ENCODE measurements around the gene CERS5. TPM values are rescaled to one million over a fixed set of nuclear protein-coding genes. Genes with fewer than 3 reads are reported as not detected.

Gene CERS5
- total and polyA plus RNA-seq, 5 donors from 2014 or later = 45.4 to 61.9 (median 57.1) TPM

DNA sequence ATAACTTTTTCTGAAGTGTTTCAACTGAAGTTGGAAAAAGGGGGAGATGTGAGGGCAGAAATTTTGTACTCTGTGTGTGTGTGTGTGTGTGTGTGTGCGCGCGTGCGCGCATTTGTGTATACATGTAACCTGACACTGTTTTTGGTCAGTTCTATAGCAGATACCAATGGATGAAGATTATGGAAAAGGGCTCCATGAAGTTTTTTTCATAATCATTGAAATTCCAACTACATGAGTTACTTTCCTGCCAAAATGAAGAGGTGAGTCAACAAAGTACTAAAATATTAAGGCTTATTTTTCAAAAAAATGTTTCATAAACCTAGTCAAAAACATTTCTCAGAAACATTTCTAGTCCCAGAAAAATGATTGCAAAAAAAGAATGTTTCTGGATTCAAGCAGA, 25.7 kb upstream of the CERS5 start:
- ATAC-seq (ENCODE audit: low read depth in 2 of 2) (no peak), DNase-seq (no peak)
- peak overlapping the region in 1 of 3 donors; percentile 48 for H3K27ac Mint-ChIP-seq
- Histone ChIP-seq H3K27me3 (ENCODE audit: control insufficient read depth, insufficient read depth, low read length) (no peaks in the 10 kb centered on the region), H3K4me3 (ENCODE audit: low read depth, low read length) (no peak overlapping the region), H3K36me3 (ENCODE audit: control insufficient read depth, insufficient read depth, low read length) (peaks cover 35% of the 10 kb centered on the region), H3K9me3 (ENCODE audit: control insufficient read depth in 2 of 2, low read length in 2 of 2) (no peaks in the 10 kb centered on the region), H3K4me1 (ENCODE audit: control insufficient read depth, insufficient read depth, low read length, poor library complexity, severe bottlenecking) (peaks cover 13% of the 10 kb centered on the region), H3K27ac (ENCODE audit: insufficient read depth, low read length, poor library complexity, severe bottlenecking) (no peak overlapping the region)
- no peak overlapping the region for H3K4me3 Mint-ChIP-seq
- peaks cover 32% of the 10 kb centered on the region for H3K36me3 Mint-ChIP-seq
- H3K4me1 Mint-ChIP-seq = peaks cover 10 to 25% (median 14%) of the 10 kb centered on the region in 4 donors
- H3K9me3 Mint-ChIP-seq = no peaks in the 10 kb centered on the region
- H3K27me3 Mint-ChIP-seq = no peaks in the 10 kb centered on the region

DNA sequence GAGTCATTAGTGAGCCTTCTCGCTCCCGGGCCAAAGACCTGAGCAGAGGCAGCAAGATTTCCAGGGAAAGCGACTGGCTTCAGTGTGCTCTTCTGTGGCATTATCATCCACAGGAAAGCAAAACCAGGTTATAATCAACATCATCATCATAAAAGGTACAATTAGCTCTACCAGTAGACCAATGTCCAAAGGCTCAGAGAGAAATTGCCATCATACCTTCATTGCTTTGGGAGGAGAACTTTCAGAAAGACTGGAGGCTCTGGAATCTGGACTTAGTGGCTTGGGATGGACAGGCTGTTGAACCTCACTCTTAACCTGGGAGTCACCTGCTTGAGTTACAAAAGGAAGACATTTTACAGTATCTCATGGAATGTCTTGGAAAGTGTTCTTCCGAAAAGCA, 25.1 kb upstream of the CERS5 start:
- Mint-ChIP-seq H3K9me3 (no peaks in the 10 kb centered on the region), H3K4me1 (peaks cover 10 to 31% (median 17%) of the 10 kb centered on the region in 4 donors), H3K36me3 (peaks cover 32% of the 10 kb centered on the region), H3K4me3 (no peak overlapping the region), H3K27me3 (no peaks in the 10 kb centered on the region), H3K27ac (no peak overlapping the region)
- no peaks in the 10 kb centered on the region for H3K9me3 ChIP-seq (ENCODE audit: control insufficient read depth in 2 of 2, low read length in 2 of 2)
- no peaks in the 10 kb centered on the region for H3K27me3 ChIP-seq (ENCODE audit: control insufficient read depth, insufficient read depth, low read length)
- peaks cover 30% of the 10 kb centered on the region for H3K36me3 ChIP-seq (ENCODE audit: control insufficient read depth, insufficient read depth, low read length)
- H3K27ac ChIP-seq (ENCODE audit: insufficient read depth, low read length, poor library complexity, severe bottlenecking) = no peak overlapping the region
- H3K4me3 ChIP-seq (ENCODE audit: low read depth, low read length) = no peak overlapping the region
- ATAC-seq (ENCODE audit: low read depth in 2 of 2) (no peak), DNase-seq (no peak)
- peaks cover 20% of the 10 kb centered on the region for H3K4me1 ChIP-seq (ENCODE audit: control insufficient read depth, insufficient read depth, low read length, poor library complexity, severe bottlenecking)

DNA sequence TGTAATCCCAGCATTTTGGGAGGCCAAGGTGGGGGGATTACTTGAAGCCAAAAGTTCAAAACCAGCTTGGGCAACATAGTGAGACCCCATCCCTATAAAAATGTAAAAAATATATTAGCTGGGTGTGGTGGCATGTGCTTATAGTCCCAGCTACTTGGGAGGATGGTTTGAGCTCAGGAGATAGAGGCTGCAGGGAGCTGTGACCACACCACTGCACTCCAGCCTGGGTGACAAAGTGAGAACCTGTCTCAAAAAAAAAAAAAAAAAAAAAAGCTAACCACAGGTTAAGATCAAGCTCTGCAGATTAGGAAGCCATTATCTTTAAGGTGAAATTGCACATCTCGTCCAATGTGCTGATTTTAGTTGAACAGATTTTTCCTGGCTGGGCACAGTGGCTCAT, 23.7 kb upstream of the CERS5 start:
- H3K4me3 ChIP-seq (ENCODE audit: low read depth, low read length) = no peak overlapping the region
- H3K9me3 ChIP-seq (ENCODE audit: control insufficient read depth in 2 of 2, low read length in 2 of 2) = no peaks in the 10 kb centered on the region
- DNase-seq (no peak), ATAC-seq (ENCODE audit: low read depth in 2 of 2) (no peak)
- Mint-ChIP-seq H3K4me3 (no peak overlapping the region), H3K9me3 (no peaks in the 10 kb centered on the region), H3K36me3 (peaks cover 24% of the 10 kb centered on the region), H3K27me3 (no peaks in the 10 kb centered on the region), H3K27ac (peak overlapping the region in 1 of 3 donors; percentile 74), H3K4me1 (peaks cover 10 to 43% (median 25%) of the 10 kb centered on the region in 4 donors)
- H3K4me1 ChIP-seq (ENCODE audit: control insufficient read depth, insufficient read depth, low read length, poor library complexity, severe bottlenecking) = peaks cover 27% of the 10 kb centered on the region
- H3K36me3 ChIP-seq (ENCODE audit: control insufficient read depth, insufficient read depth, low read length) = peaks cover 20% of the 10 kb centered on the region
- no peaks in the 10 kb centered on the region for H3K27me3 ChIP-seq (ENCODE audit: control insufficient read depth, insufficient read depth, low read length)
- H3K27ac ChIP-seq (ENCODE audit: insufficient read depth, low read length, poor library complexity, severe bottlenecking) = no peak overlapping the region

DNA sequence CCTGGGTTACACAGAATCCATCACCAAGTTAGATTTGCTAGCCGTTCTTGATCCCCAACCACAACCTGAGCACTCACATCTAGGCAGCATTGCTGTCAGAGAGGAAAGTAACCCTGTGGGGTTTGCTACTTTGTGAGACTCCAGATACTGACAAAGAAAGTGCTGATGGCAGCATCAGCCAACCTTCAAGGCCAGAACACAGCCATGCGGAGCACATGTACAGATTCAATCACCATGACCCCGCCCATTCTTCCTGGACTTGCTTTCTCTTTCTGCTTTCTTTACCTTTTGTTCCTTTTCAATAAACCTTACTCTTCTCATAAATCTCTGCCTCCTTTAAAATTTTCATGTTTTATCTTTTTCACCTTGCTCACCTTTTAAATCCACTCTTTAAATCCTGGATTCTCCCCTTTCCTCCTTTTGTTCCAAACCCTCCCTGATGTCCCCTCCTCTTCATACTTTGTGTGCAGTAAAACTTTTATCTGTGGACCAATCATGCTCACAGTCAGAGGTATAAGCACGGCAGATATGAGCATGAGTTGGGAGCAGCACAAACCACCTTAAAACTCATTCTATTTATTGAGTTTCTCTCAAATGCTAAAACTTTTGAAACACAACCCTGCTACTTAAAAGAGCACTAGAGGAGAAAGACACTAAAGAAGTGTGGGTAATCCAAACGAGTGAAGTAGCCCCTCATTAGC, 21.9 kb upstream of the CERS5 start:
- Mint-ChIP-seq H3K36me3 (peaks cover 21% of the 10 kb centered on the region), H3K4me1 (peaks cover 10 to 52% (median 29%) of the 10 kb centered on the region in 4 donors), H3K9me3 (no peaks in the 10 kb centered on the region), H3K27me3 (no peaks in the 10 kb centered on the region), H3K4me3 (peak overlapping the region; percentile 49 to 83 (median 76)), H3K27ac (peak overlapping the region; percentile 92 to 95 (median 93))
- Histone ChIP-seq H3K9me3 (ENCODE audit: control insufficient read depth in 2 of 2, low read length in 2 of 2) (no peaks in the 10 kb centered on the region), H3K4me1 (ENCODE audit: control insufficient read depth, insufficient read depth, low read length, poor library complexity, severe bottlenecking) (peaks cover 27% of the 10 kb centered on the region), H3K36me3 (ENCODE audit: control insufficient read depth, insufficient read depth, low read length) (peaks cover 10% of the 10 kb centered on the region), H3K27ac (ENCODE audit: insufficient read depth, low read length, poor library complexity, severe bottlenecking) (peak overlapping the region; percentile 55), H3K27me3 (ENCODE audit: control insufficient read depth, insufficient read depth, low read length) (no peaks in the 10 kb centered on the region), H3K4me3 (ENCODE audit: low read depth, low read length) (peak overlapping the region; percentile 68)
- ATAC-seq (ENCODE audit: low read depth in 2 of 2) = peak; percentile 52 to 75
- peak in 1 of 3 donors; percentile 74 for DNase-seq

DNA sequence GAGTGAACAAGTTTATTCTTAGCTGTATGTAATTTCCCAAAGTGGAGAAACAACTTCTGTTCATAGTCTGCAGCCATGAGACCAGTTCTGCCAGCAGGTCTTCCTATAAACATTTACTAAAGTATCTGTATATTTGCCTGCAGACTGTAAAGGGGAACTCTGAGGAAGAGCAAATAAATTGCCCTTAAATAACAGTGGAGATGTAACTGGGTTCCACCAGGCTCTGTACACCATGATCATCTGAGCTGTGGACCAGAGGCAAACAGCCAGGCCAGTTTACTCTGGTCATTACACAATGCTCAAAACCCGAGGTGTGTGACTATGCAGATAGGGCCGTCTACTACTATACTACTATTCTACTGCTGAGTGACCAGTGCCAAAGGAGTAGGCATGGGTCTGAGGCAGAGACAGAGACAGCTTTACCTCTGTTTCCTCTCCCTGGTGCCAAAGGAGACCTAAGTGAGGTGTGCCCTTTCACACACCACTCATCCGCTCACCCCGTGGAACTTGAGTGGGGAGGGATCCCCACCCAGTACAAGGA, 21.1 kb upstream of the CERS5 start:
- Histone ChIP-seq H3K36me3 (ENCODE audit: control insufficient read depth, insufficient read depth, low read length) (peaks cover 12% of the 10 kb centered on the region), H3K4me1 (ENCODE audit: control insufficient read depth, insufficient read depth, low read length, poor library complexity, severe bottlenecking) (peaks cover 27% of the 10 kb centered on the region), H3K4me3 (ENCODE audit: low read depth, low read length) (peak overlapping the region; percentile 68), H3K27ac (ENCODE audit: insufficient read depth, low read length, poor library complexity, severe bottlenecking) (no peak overlapping the region), H3K27me3 (ENCODE audit: control insufficient read depth, insufficient read depth, low read length) (no peaks in the 10 kb centered on the region), H3K9me3 (ENCODE audit: control insufficient read depth in 2 of 2, low read length in 2 of 2) (no peaks in the 10 kb centered on the region)
- Mint-ChIP-seq H3K4me3 (peak overlapping the region in 2 of 4 donors; percentile 53 to 69), H3K4me1 (peaks cover 10 to 52% (median 29%) of the 10 kb centered on the region in 4 donors), H3K9me3 (no peaks in the 10 kb centered on the region), H3K36me3 (peaks cover 23% of the 10 kb centered on the region), H3K27ac (peak overlapping the region; percentile 92 to 95 (median 93)), H3K27me3 (no peaks in the 10 kb centered on the region)
- ATAC-seq (ENCODE audit: low read depth in 2 of 2) = no peak
- DNase-seq = no peak

DNA sequence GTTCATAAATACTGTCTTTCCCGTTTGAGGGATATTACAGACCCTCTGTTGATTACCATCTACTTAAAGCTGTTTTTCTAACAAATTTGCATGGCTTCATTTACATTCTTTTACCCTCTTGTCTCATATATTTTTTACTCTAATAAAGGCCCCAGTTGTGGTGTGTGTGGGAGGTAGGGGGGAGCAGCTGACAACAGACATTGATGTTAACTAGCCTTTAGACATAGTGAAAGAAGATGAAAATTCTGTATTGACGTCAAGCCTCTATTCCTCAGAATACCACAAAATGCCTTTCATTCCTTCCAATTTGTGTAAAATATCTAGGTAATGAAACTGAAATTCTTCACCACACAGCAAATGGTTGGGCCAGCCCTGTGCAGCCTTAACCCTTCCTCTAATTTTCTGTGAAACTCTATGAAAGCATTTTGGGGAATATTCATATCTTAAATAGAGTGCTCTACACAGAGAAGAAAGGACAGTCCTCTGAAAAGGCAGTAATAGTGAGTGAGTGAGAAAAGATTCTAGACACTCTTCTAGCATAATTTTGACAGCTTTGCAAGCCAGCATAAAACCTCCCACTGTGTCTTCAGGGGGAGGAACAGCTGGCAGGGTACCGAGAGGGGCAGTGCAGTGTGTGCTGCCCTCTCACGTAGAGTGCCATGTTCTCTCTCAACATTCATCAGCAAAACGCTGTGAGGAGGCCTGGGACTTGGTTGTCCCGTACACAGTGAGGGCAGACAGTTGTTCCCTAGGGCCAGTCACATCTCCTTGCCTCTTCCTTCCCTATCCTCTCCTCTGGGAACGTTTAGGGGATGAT, 20.1 kb upstream of the CERS5 start:
- peak overlapping the region in 2 of 3 donors; percentile 25 to 93 for H3K27ac Mint-ChIP-seq
- H3K4me1 ChIP-seq (ENCODE audit: control insufficient read depth, insufficient read depth, low read length, poor library complexity, severe bottlenecking) = peaks cover 27% of the 10 kb centered on the region
- H3K36me3 Mint-ChIP-seq = peaks cover 14% of the 10 kb centered on the region
- H3K27ac ChIP-seq (ENCODE audit: insufficient read depth, low read length, poor library complexity, severe bottlenecking) = no peak overlapping the region
- peak in 1 of 3 donors; percentile 22 for DNase-seq
- H3K27me3 Mint-ChIP-seq = no peaks in the 10 kb centered on the region
- H3K36me3 ChIP-seq (ENCODE audit: control insufficient read depth, insufficient read depth, low read length) = peaks cover 5% of the 10 kb centered on the region
- no peaks in the 10 kb centered on the region for H3K27me3 ChIP-seq (ENCODE audit: control insufficient read depth, insufficient read depth, low read length)
- H3K4me3 ChIP-seq (ENCODE audit: low read depth, low read length) = peak overlapping the region; percentile 7
- no peaks in the 10 kb centered on the region for H3K9me3 ChIP-seq (ENCODE audit: control insufficient read depth in 2 of 2, low read length in 2 of 2)
- peaks cover 10 to 52% (median 29%) of the 10 kb centered on the region in 4 donors for H3K4me1 Mint-ChIP-seq
- H3K9me3 Mint-ChIP-seq = no peaks in the 10 kb centered on the region
- ATAC-seq (ENCODE audit: low read depth in 2 of 2) = peak in 1 of 2 donors; percentile 36
- H3K4me3 Mint-ChIP-seq = peak overlapping the region in 2 of 4 donors; percentile 22 to 28

DNA sequence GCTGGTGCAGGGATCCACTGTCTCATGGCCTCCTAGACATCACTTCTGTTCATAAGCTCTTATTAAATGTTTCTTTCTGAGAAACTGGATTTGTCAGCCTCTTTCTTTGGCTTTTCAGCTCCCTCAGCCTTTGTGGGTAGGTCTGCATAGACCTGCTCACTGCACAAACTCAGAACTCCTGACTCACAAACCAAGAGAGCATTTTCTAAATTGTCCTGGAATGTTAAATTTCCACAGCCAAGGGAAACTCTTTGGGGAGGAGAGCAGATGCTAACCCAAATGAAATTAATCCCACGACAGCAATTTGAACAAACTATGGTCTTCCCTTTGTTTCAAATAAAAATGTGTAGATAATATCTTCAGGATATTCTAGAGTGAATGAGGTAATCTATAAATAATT, 19.5 kb upstream of the CERS5 start:
- Histone ChIP-seq H3K27ac (ENCODE audit: insufficient read depth, low read length, poor library complexity, severe bottlenecking) (no peak overlapping the region), H3K27me3 (ENCODE audit: control insufficient read depth, insufficient read depth, low read length) (no peaks in the 10 kb centered on the region), H3K9me3 (ENCODE audit: control insufficient read depth in 2 of 2, low read length in 2 of 2) (no peaks in the 10 kb centered on the region), H3K4me3 (ENCODE audit: low read depth, low read length) (no peak overlapping the region), H3K36me3 (ENCODE audit: control insufficient read depth, insufficient read depth, low read length) (peaks cover 5% of the 10 kb centered on the region), H3K4me1 (ENCODE audit: control insufficient read depth, insufficient read depth, low read length, poor library complexity, severe bottlenecking) (peaks cover 27% of the 10 kb centered on the region)
- H3K9me3 Mint-ChIP-seq = no peaks in the 10 kb centered on the region
- ATAC-seq (ENCODE audit: low read depth in 2 of 2) (no peak), DNase-seq (no peak)
- peaks cover 13% of the 10 kb centered on the region for H3K36me3 Mint-ChIP-seq
- H3K4me3 Mint-ChIP-seq = no peak overlapping the region
- no peaks in the 10 kb centered on the region for H3K27me3 Mint-ChIP-seq
- H3K27ac Mint-ChIP-seq = peak overlapping the region in 1 of 3 donors; percentile 93
- H3K4me1 Mint-ChIP-seq = peaks cover 10 to 52% (median 29%) of the 10 kb centered on the region in 4 donors
